Endothelial cell of umbilical vein (primary cell): ENCODE data around the gene STAU1. TPM values are rescaled to one million over a fixed set of nuclear protein-coding genes. Genes with fewer than 3 reads are reported as not detected.

Experiments used
- BruUV-seq: library from RNA; stranded (reverse); fragments of 400-500 nt; replicated peaks from 2 replicates; lab custom pipeline; 2021; lab: Mats Ljungman, UMichigan
- CTCF ChIA-PET: fragments of 300-600, 350-600 bp; sonication (Branson Sonifier 250); formaldehyde crosslinking; loops from one replicate; lab custom pipeline; 2021; ENCODE audit warnings: antibody characterized with exemption, inconsistent platforms; lab: Charles Lee
- POLR2A ChIA-PET: fragments of 300-600, 350-600 bp; sonication (Branson Sonifier 250); formaldehyde crosslinking; loops from one replicate; lab custom pipeline; 2021; ENCODE audit warnings: antibody characterized with exemption, inconsistent platforms; lab: Charles Lee
- DNase-seq: peaks from one replicate; pipeline ENCODE4 v3.0.0-alpha.2; 2011; ENCODE audit warnings: low read depth, low spot score
- FAIRE-seq: peaks from 2 replicates; lab custom pipeline; 2011; peaks lifted over from hg19 to GRCh38; lab: Jason Lieb, UNC
- H2AFZ ChIP-seq: 2 replicates; pipeline ENCODE4 v1.6.0; 2012; ENCODE audit warnings: low read depth, low read length, control low read depth, inconsistent platforms
- H3K27ac ChIP-seq: 2 replicates; pipeline ENCODE4 v1.5.1; 2011; ENCODE audit warnings: low read depth, mild to moderate bottlenecking, control low read depth, low read length, moderate library complexity; ENCODE audit not compliant: insufficient read depth
- H3K27me3 ChIP-seq, 2 experiments: 2 replicates each; pipeline versions ENCODE4 v1.6.0 to v1.6.1; 2011; ENCODE audit warnings: low read length in 2 of 2, mixed read lengths in 1 of 2; ENCODE audit not compliant: control insufficient read depth in 2 of 2, insufficient read depth in 2 of 2
- H3K36me3 ChIP-seq, 2 experiments: 2 replicates in 1 of 2; 3 replicates in 1 of 2; pipeline ENCODE4 v1.5.1; 2011; ENCODE audit warnings: low read length in 2 of 2, mild to moderate bottlenecking in 1 of 2, moderate library complexity in 1 of 2; ENCODE audit not compliant: control insufficient read depth in 2 of 2, insufficient read depth in 2 of 2; ENCODE audit errors: extremely low read depth in 1 of 2
- H3K4me1 ChIP-seq: 3 replicates; pipeline ENCODE4 v1.5.1; 2011; ENCODE audit warnings: mild to moderate bottlenecking, low read length; ENCODE audit not compliant: control insufficient read depth, insufficient read depth; ENCODE audit errors: extremely low read depth
- H3K4me2 ChIP-seq: 2 replicates; pipeline ENCODE4 v1.6.1; 2011; ENCODE audit warnings: low read length, control low read depth, mixed read lengths; ENCODE audit not compliant: insufficient read depth
- H3K4me3 ChIP-seq, 3 experiments: fragments of 200-600 bp in 1 of 3; sonication (generic), shearing (Covaris generic) in 1 of 3; replicated peaks in 1 of 3; 2 replicates each; pipeline ENCODE4 v1.5.1; 2011 to 2016; ENCODE audit warnings: control low read depth in 3 of 3, low read length in 3 of 3, mild to moderate bottlenecking in 2 of 3, inconsistent platforms in 1 of 3, low read depth in 1 of 3, moderate library complexity in 1 of 3; ENCODE audit not compliant: insufficient read depth in 1 of 3
- H3K79me2 ChIP-seq: 2 replicates; pipeline ENCODE4 v1.6.0; 2012; ENCODE audit warnings: low read length, inconsistent platforms; ENCODE audit not compliant: control insufficient read depth, insufficient read depth
- H3K9ac ChIP-seq: replicated peaks from 2 replicates; pipeline ENCODE3; 2011; ENCODE audit warnings: low read length, control low read depth; ENCODE audit not compliant: insufficient read depth; ENCODE audit errors: extremely low read depth
- H3K9me1 ChIP-seq: replicated peaks from 3 replicates; pipeline ENCODE4 v1.6.0; 2011; ENCODE audit warnings: mild to moderate bottlenecking, low read length; ENCODE audit not compliant: control insufficient read depth, insufficient read depth; ENCODE audit errors: extremely low read depth
- H3K9me3 ChIP-seq: replicated peaks from 2 replicates; pipeline ENCODE4 v1.5.1; 2012; ENCODE audit warnings: low read length, inconsistent platforms; ENCODE audit not compliant: control insufficient read depth, insufficient read depth
- H4K20me1 ChIP-seq: replicated peaks from 2 replicates; pipeline ENCODE3; 2011; ENCODE audit warnings: mild to moderate bottlenecking, low read length; ENCODE audit not compliant: control insufficient read depth, insufficient read depth; ENCODE audit errors: extremely low read depth
- EZH2 ChIP-seq: IDR thresholded peaks from 2 replicates; pipeline ENCODE4 v1.6.1; 2012; ENCODE audit warnings: borderline replicate concordance, low read depth, mild to moderate bottlenecking, moderate library complexity, low read length, inconsistent platforms; ENCODE audit not compliant: severe bottlenecking
- FOS ChIP-seq: IDR thresholded peaks from 2 replicates; pipeline ENCODE4 v1.6.1; 2011; ENCODE audit warnings: mild to moderate bottlenecking, low read length, moderate library complexity, borderline replicate concordance; ENCODE audit not compliant: insufficient read depth
- GATA2 ChIP-seq: IDR thresholded peaks from 2 replicates; pipeline ENCODE4 v1.7.0; 2011; ENCODE audit warnings: low read depth, mild to moderate bottlenecking, moderate library complexity, mixed read lengths, low read length; ENCODE audit not compliant: insufficient read length, insufficient read depth
- JUN ChIP-seq: IDR thresholded peaks from 2 replicates; pipeline ENCODE4 v1.6.1; 2011; ENCODE audit warnings: borderline replicate concordance, low read depth; ENCODE audit not compliant: insufficient read length, insufficient read depth
- MYC ChIP-seq: IDR thresholded peaks from one replicate; pipeline ENCODE4 v1.6.1; 2011; ENCODE audit warnings: mild to moderate bottlenecking, low read depth, low read length
- POLR2A ChIP-seq: IDR thresholded peaks from 2 replicates; pipeline ENCODE4 v1.6.1; 2012; ENCODE audit warnings: low read depth, mild to moderate bottlenecking, control low read depth, low read length
- POLR2AphosphoS5 ChIP-seq: IDR thresholded peaks from 2 replicates; pipeline ENCODE4 v1.6.1; 2012; ENCODE audit warnings: low read depth, mild to moderate bottlenecking, control low read depth, low read length, moderate library complexity; ENCODE audit not compliant: insufficient read depth
- dilution Hi-C: fragments of 300-500 bp; cut with MboI; formaldehyde crosslinking; loops from one replicate; pipeline ENCODE4 v1.15.0; 2019; ENCODE audit warnings: low sequenced_read_pairs; ENCODE audit not compliant: extremely low pct_ligation_motif_present
- intact Hi-C: fragments of 100-400 bp; cut with micrococcal nuclease; formaldehyde crosslinking; loops from one replicate; pipeline ENCODE4 v1.10.0; 2022
- polyA plus RNA-seq, 4 experiments: library from polyadenylated mRNA; depleted of rRNA in 3 of 4; stranded (reverse) in 3 of 4; unstranded in 1 of 4; fragments of >200 nt; gene quantifications; 2 replicates each; pipeline versions ENCODE4 v1.2.1 to v1.2.3, GENCODE V29; 2011 to 2012; ENCODE audit warnings: missing spikeins in 1 of 4
- total RNA-seq: library from RNA; stranded (reverse); gene quantifications from 2 replicates; pipeline ENCODE4 v1.2.3, GENCODE V29; 2021
- TF ChIP-seq, protein P1 (sequence below), 2 donors: IDR thresholded peaks; 1 replicate in 1 of 2; 2 replicates in 1 of 2; pipeline ENCODE4 v1.5.1; 2011; ENCODE audit warnings: low read length in 2 of 2, mild to moderate bottlenecking in 2 of 2, moderate library complexity in 2 of 2, control low read depth in 1 of 2, inconsistent platforms in 1 of 2, low read depth in 1 of 2; ENCODE audit not compliant: insufficient read depth in 1 of 2; ENCODE audit errors: extremely low read depth in 1 of 2
- TF ChIP-seq, protein P2 (sequence below): IDR thresholded peaks from 2 replicates; pipeline ENCODE4 v1.6.1; 2011; ENCODE audit not compliant: insufficient read depth, insufficient read length

The STAU1 gene
- total and polyA plus RNA-seq, 2 donors (not counting 3 experiments of a cell fraction or from before 2014, with no cell fraction given): 53.1 to 98.1 TPM

DNA sequence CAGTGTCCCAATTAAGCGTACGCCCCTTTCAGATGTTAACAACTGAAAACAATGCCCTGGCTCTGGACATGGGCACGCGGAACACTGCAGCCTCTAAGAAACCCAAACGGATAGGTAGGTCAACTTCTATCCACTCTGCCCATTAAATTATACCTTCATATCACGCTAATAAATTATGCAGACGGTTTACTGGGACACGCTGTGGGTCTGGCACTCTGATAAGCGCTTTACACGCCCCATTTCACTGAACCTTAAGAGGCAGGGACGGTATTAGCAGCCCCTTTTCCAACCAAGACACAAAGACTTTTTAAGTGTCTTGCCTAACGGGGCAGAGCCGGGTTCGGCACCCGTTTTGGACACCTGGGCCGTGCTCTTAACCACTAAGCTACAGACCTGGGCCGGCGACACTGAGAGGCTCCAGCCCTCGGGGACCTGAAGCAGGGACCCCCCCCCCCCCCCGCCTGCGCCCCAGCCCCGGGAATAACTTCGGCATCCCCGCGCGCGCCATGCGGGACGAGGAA is 744 bp downstream of the STAU1 start:
- Histone ChIP-seq H3K9me3 (no peaks in the 10 kb centered on the region), H4K20me1 (peaks cover 10% of the 10 kb centered on the region), H2AFZ (no peak overlapping the region), H3K36me3 (no peaks in the 10 kb centered on the region), H3K9ac (peak overlapping the region; percentile 70), H3K4me2 (peak overlapping the region; percentile 89), H3K79me2 (peaks cover 55% of the 10 kb centered on the region), H3K27ac (peak overlapping the region; percentile 69), H3K4me1 (peaks cover 7% of the 10 kb centered on the region), H3K4me3 (peak overlapping the region; percentile 83 to 94 (median 90)), H3K9me1 (no peaks in the 10 kb centered on the region), H3K27me3 (peaks cover 0 to 4% of the 10 kb centered on the region in 2 experiments)
- TF ChIP-seq, protein P1, sequence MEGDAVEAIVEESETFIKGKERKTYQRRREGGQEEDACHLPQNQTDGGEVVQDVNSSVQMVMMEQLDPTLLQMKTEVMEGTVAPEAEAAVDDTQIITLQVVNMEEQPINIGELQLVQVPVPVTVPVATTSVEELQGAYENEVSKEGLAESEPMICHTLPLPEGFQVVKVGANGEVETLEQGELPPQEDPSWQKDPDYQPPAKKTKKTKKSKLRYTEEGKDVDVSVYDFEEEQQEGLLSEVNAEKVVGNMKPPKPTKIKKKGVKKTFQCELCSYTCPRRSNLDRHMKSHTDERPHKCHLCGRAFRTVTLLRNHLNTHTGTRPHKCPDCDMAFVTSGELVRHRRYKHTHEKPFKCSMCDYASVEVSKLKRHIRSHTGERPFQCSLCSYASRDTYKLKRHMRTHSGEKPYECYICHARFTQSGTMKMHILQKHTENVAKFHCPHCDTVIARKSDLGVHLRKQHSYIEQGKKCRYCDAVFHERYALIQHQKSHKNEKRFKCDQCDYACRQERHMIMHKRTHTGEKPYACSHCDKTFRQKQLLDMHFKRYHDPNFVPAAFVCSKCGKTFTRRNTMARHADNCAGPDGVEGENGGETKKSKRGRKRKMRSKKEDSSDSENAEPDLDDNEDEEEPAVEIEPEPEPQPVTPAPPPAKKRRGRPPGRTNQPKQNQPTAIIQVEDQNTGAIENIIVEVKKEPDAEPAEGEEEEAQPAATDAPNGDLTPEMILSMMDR (IDR thresholded peaks at IDR 0.05; ENCODE audit: extremely low read depth in 1 of 2, insufficient read depth in 1 of 2, low read depth in 1 of 2, low read length in 2 of 2): no peak
- no peak for TF ChIP-seq POLR2AphosphoS5
- TF ChIP-seq EZH2: no peak
- no peak for TF ChIP-seq GATA2
- TF ChIP-seq FOS: no peak
- TF ChIP-seq JUN: no peak
- TF ChIP-seq, protein P2, sequence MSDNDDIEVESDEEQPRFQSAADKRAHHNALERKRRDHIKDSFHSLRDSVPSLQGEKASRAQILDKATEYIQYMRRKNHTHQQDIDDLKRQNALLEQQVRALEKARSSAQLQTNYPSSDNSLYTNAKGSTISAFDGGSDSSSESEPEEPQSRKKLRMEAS: no peak
- no peak for TF ChIP-seq POLR2A
- TF ChIP-seq MYC: no peak
- no peak for FAIRE-seq
- BruUV-seq: no TSS peak
- dilution Hi-C loops (no loop called here), intact Hi-C loops (no loop called here)
- CTCF ChIA-PET: interaction anchor here (1.0 to 1.7 kb wide), 4 partner anchors 19 to 55 kb away, joined by 4 to 11 read pairs (median 6); no protein-coding TSS in a partner anchor
- peak; percentile 49 for DNase-seq
- POLR2A ChIA-PET: interaction anchor here (1.5 kb wide), 1 partner anchor 32 kb away, joined by 3 read pairs; the partner anchor contains the start of gene DDX27
